Measurements from ENCODE around the gene SERPINH1. TPM values are rescaled to one million over a fixed set of nuclear protein-coding genes. Genes with fewer than 3 reads are reported as not detected.

SERPINH1 gene
- total RNA-seq, 1 donor from 2014 or later: 466 TPM

DNA sequence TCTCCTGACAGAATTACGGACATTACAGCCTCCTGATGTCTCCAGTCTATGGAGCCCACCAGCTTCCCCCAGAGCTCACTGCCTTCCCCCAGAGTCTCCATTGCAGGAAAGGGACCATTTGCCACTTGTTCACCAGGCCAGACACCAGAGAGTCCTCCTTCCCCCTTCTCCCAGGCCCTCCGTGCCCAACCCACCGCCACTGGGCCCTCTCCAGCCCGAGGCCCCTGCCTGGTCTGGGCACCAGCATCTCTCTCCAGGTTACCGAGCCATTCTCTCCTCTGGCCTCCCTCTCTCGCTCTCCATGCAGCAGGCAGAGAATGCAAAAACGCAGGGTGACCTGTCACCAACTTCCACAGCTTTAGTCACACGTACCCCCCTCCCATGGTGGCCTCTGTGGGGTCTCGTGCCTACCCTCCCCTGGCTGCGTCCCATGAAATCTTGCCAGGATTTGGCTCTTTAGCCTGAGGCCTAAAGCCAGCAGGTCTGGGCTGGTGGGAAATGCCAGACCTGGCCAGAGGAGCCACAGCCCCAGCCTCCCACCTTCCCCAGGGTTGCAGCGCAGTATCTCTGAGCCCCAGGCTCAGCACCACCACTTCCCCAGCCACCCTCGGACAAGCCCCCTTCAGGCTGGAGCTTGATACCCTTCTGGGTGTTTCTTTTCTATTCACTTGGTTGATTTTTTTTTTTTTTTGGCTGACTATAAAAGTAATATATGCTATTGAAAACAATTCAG lies 6.8 kb upstream of the SERPINH1 start:
- no peaks in the 10 kb centered on the region for H3K27me3 ChIP-seq (ENCODE audit: control insufficient read depth, insufficient read depth, low read length)
- no peak overlapping the region for H3K4me3 ChIP-seq (ENCODE audit: low read depth, low read length)
- TF ChIP-seq, protein P1, sequence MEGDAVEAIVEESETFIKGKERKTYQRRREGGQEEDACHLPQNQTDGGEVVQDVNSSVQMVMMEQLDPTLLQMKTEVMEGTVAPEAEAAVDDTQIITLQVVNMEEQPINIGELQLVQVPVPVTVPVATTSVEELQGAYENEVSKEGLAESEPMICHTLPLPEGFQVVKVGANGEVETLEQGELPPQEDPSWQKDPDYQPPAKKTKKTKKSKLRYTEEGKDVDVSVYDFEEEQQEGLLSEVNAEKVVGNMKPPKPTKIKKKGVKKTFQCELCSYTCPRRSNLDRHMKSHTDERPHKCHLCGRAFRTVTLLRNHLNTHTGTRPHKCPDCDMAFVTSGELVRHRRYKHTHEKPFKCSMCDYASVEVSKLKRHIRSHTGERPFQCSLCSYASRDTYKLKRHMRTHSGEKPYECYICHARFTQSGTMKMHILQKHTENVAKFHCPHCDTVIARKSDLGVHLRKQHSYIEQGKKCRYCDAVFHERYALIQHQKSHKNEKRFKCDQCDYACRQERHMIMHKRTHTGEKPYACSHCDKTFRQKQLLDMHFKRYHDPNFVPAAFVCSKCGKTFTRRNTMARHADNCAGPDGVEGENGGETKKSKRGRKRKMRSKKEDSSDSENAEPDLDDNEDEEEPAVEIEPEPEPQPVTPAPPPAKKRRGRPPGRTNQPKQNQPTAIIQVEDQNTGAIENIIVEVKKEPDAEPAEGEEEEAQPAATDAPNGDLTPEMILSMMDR (IDR thresholded peaks at IDR 0.05; ENCODE audit: insufficient read depth, low read length, poor library complexity, severe bottlenecking): no peak
- H3K36me3 ChIP-seq (ENCODE audit: control insufficient read depth, insufficient read depth, low read length): no peaks in the 10 kb centered on the region
- DNase-seq (ENCODE audit: low read depth): no peak

- TF ChIP-seq, protein P1 (IDR thresholded peaks at IDR 0.05; ENCODE audit: insufficient read depth, low read length, poor library complexity, severe bottlenecking): no peak
- H3K36me3 ChIP-seq (ENCODE audit: control insufficient read depth, insufficient read depth, low read length): no peaks in the 10 kb centered on the region
- no peak for DNase-seq (ENCODE audit: low read depth)
- no peak overlapping the region for H3K4me3 ChIP-seq (ENCODE audit: low read depth, low read length)
- H3K27me3 ChIP-seq (ENCODE audit: control insufficient read depth, insufficient read depth, low read length): no peaks in the 10 kb centered on the region
Measured at GRCh38 chr11:75556275-75556674, 5.8 kb upstream of the SERPINH1 start.

DNA sequence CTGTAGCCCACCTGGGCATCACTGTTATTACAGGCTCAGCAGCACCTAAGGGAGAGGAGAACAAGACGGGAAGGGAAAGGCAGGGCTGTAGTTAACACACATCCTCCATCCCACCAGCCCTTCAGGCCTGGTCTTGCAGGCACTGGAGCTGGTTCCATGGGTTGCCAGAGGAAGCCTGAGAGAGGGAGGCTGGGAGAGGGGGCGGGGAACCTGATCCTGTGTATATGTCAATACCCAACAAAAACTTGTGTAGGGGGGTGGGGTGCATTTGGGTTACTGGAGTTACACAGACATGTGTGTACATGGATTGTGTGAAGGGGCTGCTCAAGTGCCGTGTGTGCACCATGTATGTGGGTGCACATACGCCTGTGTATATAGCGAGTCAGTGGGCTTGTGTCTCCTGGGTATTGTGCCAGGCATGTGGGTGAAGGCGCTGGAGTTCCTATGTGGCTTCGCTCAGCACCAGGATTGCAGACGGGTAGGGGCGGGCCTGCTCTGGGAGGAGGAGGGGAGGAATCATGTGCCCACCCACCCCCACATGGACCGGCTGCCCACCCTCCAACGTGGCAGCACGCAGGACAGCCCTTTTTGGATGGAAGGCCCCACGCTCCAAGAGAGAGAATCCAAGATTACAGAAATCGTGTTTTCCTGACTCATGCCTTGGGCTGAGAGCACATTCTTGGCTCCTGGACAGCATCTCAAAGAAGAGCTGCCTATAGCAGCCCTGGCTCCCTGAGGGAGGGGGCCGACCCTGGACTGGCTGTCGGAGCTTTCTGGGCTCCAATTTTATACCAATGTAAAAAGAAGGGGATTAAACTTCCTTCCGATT lies 4.2 kb upstream of the SERPINH1 start:
- Histone ChIP-seq H3K27me3 (ENCODE audit: control insufficient read depth, insufficient read depth, low read length) (no peaks in the 10 kb centered on the region), H3K4me3 (ENCODE audit: low read depth, low read length) (no peak overlapping the region), H3K36me3 (ENCODE audit: control insufficient read depth, insufficient read depth, low read length) (no peaks in the 10 kb centered on the region)
- no peak for DNase-seq (ENCODE audit: low read depth)
- TF ChIP-seq, protein P1 (IDR thresholded peaks at IDR 0.05; ENCODE audit: insufficient read depth, low read length, poor library complexity, severe bottlenecking): no peak

GRCh38 chr11:75558939-75559843 lies 2.9 kb upstream of the SERPINH1 start:
- H3K27me3 ChIP-seq (ENCODE audit: control insufficient read depth, insufficient read depth, low read length): no peaks in the 10 kb centered on the region
- DNase-seq (ENCODE audit: low read depth): no peak
- H3K36me3 ChIP-seq (ENCODE audit: control insufficient read depth, insufficient read depth, low read length): peaks cover under 1% of the 10 kb centered on the region
- no peak overlapping the region for H3K4me3 ChIP-seq (ENCODE audit: low read depth, low read length)
- TF ChIP-seq, protein P1 (IDR thresholded peaks at IDR 0.05; ENCODE audit: insufficient read depth, low read length, poor library complexity, severe bottlenecking): no peak

- H3K27me3 ChIP-seq (ENCODE audit: control insufficient read depth, insufficient read depth, low read length): no peaks in the 10 kb centered on the region
- no peak for DNase-seq (ENCODE audit: low read depth)
- peaks cover 2% of the 10 kb centered on the region for H3K36me3 ChIP-seq (ENCODE audit: control insufficient read depth, insufficient read depth, low read length)
- TF ChIP-seq, protein P1 (IDR thresholded peaks at IDR 0.05; ENCODE audit: insufficient read depth, low read length, poor library complexity, severe bottlenecking): no peak
- H3K4me3 ChIP-seq (ENCODE audit: low read depth, low read length): no peak overlapping the region
Measured at GRCh38 chr11:75560644-75561043, 1.4 kb upstream of the SERPINH1 start.

All from kidney epithelial cell (primary cell).